ENCODE data around the gene RALGPS1.
A peak's percentile ranks its signal among the peaks of the same experiment; 100 is the strongest.

Gene RALGPS1

DNA sequence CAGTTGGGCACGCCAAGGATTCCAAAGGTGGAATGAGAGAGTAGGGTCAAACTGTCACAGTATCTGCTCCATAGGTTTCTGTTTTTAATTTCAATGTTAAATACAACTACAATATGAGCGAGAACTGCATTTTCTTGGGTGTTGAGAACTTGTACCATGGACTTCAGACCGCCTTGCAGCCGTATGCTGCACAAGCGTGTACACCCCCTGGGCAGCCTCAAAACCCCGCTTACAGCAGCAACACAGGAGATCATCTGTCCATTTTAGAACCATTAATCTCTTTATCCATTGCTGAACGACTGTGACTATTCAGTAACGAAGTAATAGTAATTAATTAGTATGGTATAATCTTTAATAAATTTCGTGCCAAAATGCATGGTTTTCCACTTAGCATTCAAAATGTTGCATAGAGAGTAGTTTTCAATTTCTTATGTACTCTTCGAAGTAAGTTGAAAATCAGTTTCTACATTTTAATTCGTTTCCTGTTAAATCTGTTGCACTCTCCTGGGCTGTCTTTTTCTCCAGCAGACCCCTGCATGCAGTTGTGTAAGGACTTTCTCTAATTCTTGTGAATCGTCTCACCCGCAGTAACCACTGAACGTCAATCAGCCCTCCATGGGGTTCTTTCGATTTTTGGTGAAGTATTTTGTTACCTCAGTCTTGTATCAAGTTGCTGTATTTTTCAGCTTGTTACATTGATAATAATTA lies 308.0 kb downstream of the RALGPS1 start:
- intact Hi-C loops (cut with DNase I), result no loop called here
- peak in 1 of 42 donors; percentile 20 for DNase-seq

DNA sequence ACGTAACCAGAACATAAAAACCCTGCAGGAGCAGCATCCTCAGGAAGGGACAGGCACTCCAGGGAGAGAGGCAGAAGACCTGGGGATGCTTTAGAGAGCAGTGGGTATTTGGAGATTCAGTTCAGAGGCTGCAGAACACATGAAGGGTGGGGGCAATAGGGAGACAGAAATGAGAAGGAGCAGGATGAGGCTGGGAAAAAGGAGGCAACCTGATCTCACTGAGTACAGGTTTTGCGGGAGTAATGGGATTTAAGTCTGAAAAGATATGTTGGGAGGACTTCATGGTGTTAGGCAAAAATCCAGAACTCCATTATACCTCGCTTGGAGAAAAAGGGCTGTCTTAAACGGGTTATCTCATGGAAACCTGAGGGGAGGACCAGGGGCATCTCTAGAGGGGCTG lies 308.7 kb downstream of the RALGPS1 start:
- intact Hi-C loops (cut with DNase I), result no loop called here
- DNase-seq, result peak in 2 of 42 donors; percentile 14 to 34

DNA sequence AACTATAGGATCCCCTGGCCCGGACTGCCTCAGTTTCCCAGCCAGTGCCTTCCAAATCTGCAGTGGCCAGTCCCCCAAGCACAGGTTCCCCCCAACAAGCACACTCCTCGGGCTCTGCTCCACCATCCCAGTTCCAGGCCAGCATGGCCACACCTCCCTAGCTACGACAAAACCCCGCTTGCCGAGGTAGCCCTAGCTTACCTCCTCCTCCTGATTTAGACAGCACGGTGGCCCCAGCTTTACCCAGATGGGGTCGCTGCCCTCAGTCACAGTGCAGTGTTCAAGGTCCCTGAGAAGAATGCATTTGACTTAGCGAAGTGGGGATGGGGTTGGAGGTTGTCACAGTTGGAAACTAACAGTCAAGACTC lies 309.2 kb downstream of the RALGPS1 start:
- intact Hi-C loops (cut with DNase I), result no loop called here
- DNase-seq, result peak in 4 of 42 donors; percentile 17 to 53 (median 33)

DNA sequence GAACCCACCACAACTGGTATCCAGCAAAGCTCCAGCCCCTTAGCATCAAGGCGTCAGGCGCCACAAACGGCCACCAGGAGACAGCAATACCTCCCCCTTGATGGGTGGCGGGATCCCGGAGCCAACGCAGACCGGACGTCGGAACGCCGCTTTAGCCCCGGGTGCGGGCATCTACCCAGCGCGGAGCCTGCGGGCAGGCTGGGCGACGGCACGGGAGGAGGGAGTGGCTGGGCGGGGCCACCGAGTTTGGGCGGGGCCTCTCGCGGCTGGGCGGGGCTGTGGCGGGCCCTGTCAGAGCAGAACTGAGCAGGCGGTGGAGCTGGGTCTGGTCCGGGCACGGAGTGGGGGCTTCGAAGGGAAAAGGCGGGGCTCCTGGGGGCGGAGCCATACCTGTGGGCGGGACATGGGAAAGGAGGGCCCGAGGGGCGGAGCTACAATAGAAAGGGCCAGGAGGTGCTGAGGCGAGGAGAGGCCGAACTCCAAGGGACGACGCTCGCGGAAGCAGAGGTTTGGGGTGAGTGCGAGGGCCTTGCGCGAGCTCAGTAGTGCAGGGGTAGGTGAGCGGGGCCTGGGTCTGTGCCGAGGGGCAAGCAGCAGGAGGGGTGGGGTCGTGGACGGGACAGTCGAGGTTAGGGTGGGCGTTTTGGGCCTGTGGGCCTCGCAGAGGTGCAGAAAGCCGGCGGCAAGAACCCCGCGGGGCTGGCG lies 309.7 kb downstream of the RALGPS1 start:
- intact Hi-C loops (cut with DNase I), result no loop called here
- peak; percentile 82 to 96 (median 92) for DNase-seq

DNA sequence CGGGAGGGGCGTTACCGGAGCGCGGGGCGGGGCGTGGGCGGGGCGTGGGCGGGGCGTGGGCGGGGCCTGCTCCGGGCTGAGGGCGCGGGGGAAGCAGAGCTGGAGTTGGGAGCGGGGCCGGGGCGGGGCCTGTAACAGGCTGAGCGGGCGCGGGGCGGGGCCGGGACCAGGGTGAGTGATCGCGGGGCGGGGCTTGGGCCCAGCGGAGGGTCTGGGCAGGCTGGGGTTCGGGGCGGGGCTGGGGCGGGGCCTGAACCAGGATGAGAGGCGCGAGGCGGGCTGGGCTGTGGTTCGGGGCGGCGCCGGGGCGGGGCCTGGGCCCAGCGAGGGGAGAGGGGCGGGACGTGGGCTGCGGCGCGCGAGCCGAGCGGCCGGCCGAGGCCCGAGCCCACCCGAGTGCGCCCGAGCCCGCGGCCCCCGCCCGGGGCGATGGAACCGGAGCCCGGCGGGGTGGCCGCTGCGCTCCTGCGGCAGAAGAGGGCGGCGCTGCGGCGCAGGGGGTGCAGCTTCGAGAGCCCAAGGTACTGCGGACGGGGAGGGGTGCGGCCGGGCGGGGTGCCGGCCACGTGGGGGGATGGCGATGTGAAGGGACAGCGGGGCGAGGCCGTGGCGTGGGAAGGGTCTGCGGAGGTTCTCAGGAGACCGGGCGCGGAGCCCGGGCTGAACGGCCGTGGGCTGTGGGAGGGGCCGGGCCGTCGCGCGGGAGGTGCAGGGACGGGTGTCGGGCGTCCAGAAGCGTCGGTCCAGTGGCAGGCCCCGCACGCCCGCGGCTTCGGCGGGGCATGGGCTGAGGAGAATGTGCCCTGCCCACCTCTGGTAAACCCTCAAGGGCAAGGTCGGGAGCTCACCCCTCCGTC lies 310.5 kb downstream of the RALGPS1 start:
- DNase-seq, result peak; percentile 94 to 100 (median 99)
- intact Hi-C loops (cut with DNase I), result loop anchor here (5.0 kb wide), 1 partner anchor 172 kb away; the partner anchor contains the start of gene SLC2A8

DNA sequence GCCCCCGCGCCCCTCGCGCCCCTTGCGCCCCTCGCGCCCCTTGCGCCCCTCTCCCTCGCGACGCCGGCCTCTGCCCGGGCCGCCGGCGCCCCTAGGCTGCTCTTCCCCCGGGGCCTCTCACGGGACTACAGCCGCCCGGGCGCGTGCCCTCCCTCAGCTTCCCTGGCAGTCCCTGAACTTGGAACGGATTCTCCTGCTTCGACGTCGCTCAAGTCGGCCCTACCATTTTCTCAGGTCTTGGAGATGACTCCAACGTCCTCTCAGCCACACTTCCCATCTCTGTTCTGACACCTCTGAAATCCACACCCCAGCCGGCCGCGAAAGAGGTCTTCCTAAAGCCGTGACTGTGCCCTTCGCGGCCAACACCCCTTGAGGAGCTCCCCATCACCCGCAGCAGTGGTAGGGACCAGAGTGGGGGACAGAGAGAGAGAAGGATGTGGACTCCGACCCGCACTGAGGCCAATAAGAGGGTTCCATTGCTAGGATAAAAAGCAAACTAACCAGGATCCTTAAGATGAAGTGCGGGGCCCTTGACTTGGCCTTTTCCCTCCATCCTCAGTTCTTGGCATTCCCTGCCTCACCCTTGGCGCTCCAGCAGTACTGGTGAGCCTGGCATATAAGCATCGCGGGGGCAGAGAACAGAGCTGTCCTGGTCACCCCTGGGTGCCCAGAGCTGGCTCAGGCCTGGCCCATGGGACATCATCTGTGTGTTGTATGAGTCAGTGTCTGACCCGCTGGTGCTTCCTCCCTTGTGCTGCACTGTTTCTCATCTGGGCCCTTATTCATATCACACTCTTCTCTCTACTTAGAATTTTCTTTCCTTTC lies 311.4 kb downstream of the RALGPS1 start:
- DNase-seq, result peak in 17 of 42 donors; percentile 20 to 68 (median 39)
- intact Hi-C loops (cut with DNase I), result loop anchor here (5.0 kb wide), 1 partner anchor 171 kb away; the partner anchor contains the start of gene SLC2A8

DNA sequence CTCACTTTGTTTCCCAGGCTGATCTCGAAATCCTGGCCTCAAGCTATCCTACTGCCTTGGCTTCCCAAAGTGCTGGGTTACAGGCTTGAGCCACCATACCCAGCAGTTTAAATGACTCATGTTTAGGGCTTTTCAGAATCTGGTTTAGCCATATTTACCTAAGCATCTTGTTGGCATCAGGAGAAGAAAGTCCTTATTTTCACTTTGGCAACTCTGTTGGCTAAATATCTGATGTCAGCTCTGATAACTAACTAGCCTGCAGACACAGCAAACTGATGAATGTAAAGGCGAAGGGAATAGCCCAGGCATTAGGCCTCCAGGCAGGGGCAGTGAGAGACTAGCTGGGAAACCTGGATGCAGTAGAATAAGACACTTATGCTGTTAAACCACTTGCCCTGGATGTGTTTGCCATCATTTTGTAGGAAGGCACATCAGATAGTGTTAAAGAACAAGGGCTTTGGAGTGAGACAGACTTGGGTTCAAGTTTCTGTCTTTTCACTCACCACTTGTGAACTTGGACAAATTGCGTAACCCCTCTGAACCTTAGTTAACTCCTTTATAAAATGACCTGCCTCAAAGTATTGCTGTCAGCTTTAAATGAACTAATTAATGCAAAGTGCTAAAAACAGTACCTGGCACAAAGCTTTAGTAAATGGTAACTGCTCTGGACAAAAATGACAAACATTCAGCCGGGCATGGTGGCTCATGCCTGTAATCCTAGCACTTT lies 315.3 kb downstream of the RALGPS1 start:
- DNase-seq, result no peak
- intact Hi-C loops (cut with DNase I), result loop anchor here (5.0 kb wide), 1 partner anchor 167 kb away; the partner anchor contains the start of gene SLC2A8

DNA sequence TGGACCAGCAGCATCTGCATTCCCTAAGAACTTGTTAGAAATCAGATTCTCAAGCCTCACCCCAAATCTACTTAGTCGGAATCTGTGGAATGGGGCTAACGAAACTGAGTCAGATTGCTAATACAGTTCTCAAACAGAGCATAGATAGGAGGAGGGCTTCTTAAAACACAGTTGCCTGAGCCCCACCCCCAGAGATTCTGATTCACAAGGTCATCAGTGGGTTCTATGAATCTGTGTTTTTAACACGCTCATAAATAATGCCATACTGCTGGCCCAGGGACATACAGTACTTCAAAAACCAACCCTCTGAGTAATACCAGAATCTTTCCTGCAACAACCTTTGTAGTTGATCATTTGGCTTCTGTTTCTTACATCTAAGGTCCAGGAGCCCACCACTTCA lies 317.1 kb downstream of the RALGPS1 start:
- intact Hi-C loops (cut with DNase I), result no loop called here
- DNase-seq, result no peak

DNA sequence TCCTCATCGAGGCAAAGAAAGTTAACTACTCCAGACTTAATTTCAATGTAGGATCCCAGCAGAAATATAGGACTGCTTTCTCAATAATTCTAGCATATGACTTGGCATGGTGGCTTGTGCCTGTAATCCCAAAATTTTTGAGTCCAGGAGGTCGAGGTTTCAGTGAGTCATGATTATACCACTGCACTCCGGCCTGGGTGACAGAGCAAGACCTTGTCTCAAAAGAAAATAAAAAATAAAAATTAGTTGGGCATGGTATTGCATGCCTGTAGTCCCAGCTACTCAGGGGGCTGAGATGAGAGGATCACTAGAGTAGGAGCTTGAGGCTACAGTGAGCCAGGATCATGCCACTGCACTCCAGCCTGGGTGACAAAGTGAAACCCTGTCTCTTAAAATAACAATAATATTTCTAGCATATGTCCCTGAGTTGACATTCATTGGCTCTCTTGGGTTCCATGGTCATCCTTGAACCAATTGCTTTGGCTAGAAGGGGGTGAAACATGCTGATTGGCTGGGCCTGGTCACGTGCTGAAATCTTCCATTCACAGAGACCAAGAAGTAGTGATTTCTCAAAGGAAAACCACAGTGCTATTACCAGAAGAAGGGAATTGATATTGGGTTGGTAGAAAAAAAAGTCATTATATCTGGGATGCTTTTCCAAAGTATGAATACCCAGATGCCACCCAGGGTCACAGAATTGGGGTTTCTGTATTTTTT lies 318.4 kb downstream of the RALGPS1 start:
- no peak for DNase-seq
- intact Hi-C loops (cut with DNase I), result no loop called here

DNA sequence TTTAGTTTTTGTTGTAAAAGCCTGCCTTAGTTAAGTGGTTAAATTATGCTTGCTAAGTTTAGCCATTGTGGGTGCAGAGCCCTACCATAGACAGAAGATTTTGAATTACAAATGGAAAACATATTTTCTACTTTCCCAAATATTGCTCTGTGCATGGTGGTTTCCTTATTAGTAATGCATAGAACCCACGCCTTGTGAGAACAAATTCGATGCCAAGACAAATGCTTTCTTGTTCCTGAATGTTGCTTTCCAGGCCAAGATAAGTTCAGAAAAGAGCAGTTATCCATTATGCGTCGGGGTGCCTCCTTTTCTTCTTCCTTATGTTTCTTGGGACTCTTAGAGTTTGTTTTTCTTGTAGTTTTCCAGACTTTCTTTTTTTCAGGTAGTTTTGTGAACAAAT lies 319.0 kb downstream of the RALGPS1 start:
- no peak for DNase-seq

DNA sequence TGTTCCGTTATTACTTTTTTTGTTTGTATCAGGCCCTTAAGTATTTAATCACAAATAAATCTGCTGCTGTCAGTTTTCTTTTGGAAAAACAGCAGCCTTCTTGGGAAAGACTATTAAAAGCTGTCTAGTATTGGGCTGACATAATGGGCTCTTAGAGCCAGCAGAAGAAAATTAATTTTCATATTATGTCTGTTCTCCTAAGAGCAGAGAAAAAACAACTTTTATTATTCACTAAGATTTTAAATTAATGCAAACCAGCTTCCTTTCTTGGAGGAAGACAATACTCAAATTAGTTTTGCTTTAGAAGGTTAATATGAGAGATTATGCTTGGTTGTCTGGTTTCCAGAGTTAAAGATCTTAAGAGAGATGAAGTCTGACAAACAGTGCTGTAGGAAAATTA lies 319.4 kb downstream of the RALGPS1 start:
- no peak for DNase-seq
- intact Hi-C loops (cut with DNase I), result no loop called here

More for the DNA sequence above, 319.0 kb downstream of the RALGPS1 start:
- intact Hi-C loops (cut with DNase I), result no loop called here

DNA sequence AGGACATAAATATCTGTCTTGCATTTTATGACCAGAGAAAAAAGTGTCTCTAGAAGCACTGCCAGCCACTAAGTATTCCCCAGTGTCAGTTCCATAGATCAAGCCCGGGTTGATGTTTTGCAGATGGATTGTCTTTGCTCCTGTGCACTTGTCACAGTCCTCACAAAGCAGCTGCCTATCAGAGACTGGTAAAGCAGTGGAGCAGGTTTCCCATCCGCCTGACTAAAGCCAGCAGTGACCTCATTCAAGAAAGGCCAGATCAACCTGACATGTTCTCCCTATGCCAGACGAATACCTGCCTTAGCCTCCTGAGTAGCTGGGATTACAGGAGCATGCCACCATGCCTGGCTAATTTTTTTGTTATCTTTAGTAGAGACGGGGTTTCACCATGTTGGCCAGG lies 323.2 kb downstream of the RALGPS1 start:
- DNase-seq, result no peak
- intact Hi-C loops (cut with DNase I), result no loop called here

DNA sequence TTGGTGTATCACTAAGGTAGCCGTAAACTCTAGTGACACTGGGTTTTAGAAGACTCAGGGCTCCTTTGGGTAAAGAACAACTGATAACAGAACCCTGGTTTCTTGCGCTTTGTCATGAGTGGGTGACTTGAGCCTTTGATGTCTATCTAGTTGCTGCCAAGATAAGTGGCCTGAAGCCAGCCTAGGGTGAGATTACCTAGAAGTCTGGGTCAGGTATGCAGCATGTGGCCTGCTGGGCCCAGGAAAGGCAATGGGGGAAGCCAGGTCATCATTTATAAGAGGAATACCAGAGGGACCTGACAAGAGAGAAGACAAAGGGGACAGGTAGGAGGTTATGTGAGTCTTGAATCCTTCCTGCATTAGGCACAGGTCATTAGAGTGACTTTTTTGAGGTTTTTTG lies 326.8 kb downstream of the RALGPS1 start:
- no peak for DNase-seq
- intact Hi-C loops (cut with DNase I), result no loop called here

DNA sequence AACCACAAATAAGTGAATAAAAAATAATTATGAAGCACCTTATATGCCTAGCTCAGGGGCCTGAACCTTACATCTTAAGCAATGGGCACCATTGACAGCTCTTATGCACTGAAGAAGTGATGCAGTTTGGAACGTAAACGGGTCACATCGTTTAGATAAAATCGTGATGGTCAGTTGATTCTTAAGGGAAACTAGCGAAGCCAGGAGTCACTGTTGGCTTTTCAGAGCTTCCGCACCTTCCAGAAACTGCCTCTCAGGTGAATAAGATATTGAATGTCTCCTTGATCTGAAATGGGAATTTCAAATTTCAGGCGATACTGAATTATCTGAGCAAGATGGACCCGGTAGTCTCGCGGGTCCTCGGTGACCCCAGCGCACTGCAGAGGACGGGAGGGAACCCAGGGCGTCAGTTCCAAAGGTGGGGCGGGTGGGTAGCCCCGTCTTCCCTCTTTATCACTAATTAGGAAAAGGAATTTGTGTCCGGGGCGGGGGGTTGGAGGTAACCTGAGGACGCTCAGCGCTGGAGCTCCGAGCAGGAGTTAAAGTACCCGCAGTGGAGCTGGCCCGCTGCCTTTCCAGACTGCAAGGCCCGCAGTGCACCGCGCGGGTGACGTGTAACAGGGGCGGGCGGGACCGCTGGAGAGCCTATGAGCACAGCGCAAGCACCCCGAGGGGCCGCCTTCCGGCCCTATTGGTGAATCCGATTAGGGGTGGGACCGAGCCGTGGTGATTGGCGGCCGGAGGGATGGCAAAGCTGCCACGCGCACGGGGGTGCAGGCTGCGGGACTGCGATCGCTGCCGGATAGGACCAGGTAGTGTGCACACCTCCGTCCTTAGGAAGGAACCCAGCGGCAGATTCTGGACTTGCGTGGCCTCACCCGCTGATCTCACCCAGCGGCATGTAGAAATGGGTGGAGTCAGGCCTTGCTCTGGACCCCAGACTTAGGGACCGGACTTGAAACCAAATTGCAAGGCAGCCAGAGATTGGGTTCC lies 330.3 kb downstream of the RALGPS1 start:
- peak; percentile 96 to 100 (median 99) for DNase-seq
- intact Hi-C loops (cut with DNase I), result no loop called here

DNA sequence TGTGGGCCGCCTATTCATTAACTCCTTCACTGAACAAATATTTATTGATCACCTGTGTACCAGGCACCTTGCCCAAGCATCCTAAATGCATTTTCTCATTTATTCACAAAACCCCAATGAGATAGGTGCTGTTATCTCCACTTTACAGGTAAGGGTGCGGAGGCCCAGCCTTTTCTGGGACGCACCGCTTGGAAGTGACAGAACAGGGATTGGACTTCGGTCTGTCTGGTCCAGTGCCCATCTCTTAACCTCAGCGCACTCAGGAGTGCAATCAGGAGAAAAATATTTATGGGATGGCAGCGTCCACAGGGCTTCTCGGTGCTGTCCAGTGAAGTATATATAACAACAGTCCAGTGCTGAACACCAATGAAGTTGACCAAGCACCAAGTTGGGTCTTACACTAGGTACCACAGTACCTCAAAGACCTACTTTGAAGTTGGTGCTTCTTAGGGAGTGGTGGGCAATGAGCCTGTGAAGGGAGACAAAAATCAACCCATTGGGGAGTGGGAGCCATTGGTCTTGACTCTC lies 331.1 kb downstream of the RALGPS1 start:
- DNase-seq, result no peak
- intact Hi-C loops (cut with DNase I), result no loop called here

DNA sequence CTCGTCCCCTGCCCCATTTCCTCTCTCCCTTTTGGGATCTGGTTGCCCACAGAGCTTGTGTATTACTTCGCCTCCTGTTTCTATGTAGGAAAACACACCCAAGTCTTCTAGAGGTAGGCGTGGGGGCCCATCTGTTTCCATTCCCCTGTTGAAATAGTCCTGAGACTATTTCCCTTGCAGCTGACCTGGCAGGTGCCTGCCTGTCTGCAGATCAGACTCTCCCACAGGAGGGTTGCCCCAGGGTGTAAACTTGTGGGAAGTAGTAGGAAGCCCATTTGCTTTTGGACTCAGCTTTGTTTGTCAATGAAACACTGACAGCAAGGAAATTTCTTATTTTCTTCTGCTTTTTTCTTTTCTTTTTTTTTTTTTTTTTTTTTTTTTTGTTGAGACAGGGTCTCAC lies 333.7 kb downstream of the RALGPS1 start:
- intact Hi-C loops (cut with DNase I), result no loop called here
- no peak for DNase-seq
